Stimulated activated naive CD8-positive, alpha-beta T cell treated with anti-CD3 and anti-CD28 coated beads, Interleukin-15, Interleukin-2, amounts not matched to agents 100 U/mL and 50 U/mL, for 24 hours (primary cell): ENCODE data around the gene HERC5.
A peak's percentile ranks its signal among the peaks of the same experiment; 100 is the strongest.
"Not testable (repeated sequence)": the region's sequence is repeated elsewhere in the genome, so short reads cannot be mapped to it uniquely, and the experiment has no call there.

Source experiments
- ATAC-seq: fragments of 150-1000 bp; cut with Tn5 transposase; one replicate; pipeline ENCODE4 v1.10.0; 2021
- DNase-seq: peaks from one replicate; pipeline ENCODE4 v3.0.0; 2021

Gene HERC5

GRCh38 chr4:88456670-88457306, at the start of gene HERC5:
Gene HERC5 (plus strand): TSS chr4:88457119. CDS start chr4:88457270, 151 bp downstream.
- ATAC-seq = peak; percentile 91
- DNase-seq = peak; percentile 86

- DNase-seq = no peak
- no peak for ATAC-seq
Observed at GRCh38 chr4:88409206-88409605, 47.7 kb upstream of the HERC5 start.

GRCh38 chr4:88409789-88410188, 47.1 kb upstream of the HERC5 start:
- ATAC-seq (no peak), DNase-seq (no peak)

- ATAC-seq = peak; percentile 94
- DNase-seq = peak; percentile 13
Observed at GRCh38 chr4:88411491-88412096, 45.3 kb upstream of the HERC5 start.

GRCh38 chr4:88413801-88414200, 43.1 kb upstream of the HERC5 start:
- DNase-seq (no peak), ATAC-seq (no peak)

GRCh38 chr4:88414755-88415154, 42.2 kb upstream of the HERC5 start:
- ATAC-seq (no peak), DNase-seq (no peak)

GRCh38 chr4:88415982-88416381, 40.9 kb upstream of the HERC5 start:
- no peak for ATAC-seq
- no peak for DNase-seq

GRCh38 chr4:88418411-88418810, 38.5 kb upstream of the HERC5 start:
- no peak for DNase-seq
- ATAC-seq = no peak

GRCh38 chr4:88419874-88420273, 37.0 kb upstream of the HERC5 start:
- DNase-seq (no peak), ATAC-seq (no peak)

- ATAC-seq = no peak
Observed at GRCh38 chr4:88420844-88421243, 36.1 kb upstream of the HERC5 start.

GRCh38 chr4:88422403-88422802, 34.5 kb upstream of the HERC5 start:
- ATAC-seq (no peak), DNase-seq (no peak)

More at GRCh38 chr4:88420844-88421243, 36.1 kb upstream of the HERC5 start:
- DNase-seq = no peak

GRCh38 chr4:88429401-88429800, 27.5 kb upstream of the HERC5 start:
- ATAC-seq = no peak
- DNase-seq = no peak

GRCh38 chr4:88435987-88436693, 20.8 kb upstream of the HERC5 start:
- no peak for ATAC-seq
- DNase-seq = no peak

- not testable (repeated sequence) for ATAC-seq, DNase-seq
Observed at GRCh38 chr4:88437873-88438272, 19.0 kb upstream of the HERC5 start.

GRCh38 chr4:88439161-88439760, 17.7 kb upstream of the HERC5 start:
- ATAC-seq = no peak
- no peak for DNase-seq

GRCh38 chr4:88440146-88440545, 16.8 kb upstream of the HERC5 start:
- DNase-seq (no peak), ATAC-seq (no peak)

GRCh38 chr4:88441696-88442095, 15.2 kb upstream of the HERC5 start:
- ATAC-seq (no peak), DNase-seq (no peak)

- no peak for DNase-seq
Observed at GRCh38 chr4:88442689-88443191, 14.2 kb upstream of the HERC5 start.

GRCh38 chr4:88443486-88443885, 13.4 kb upstream of the HERC5 start:
- ATAC-seq = no peak
- no peak for DNase-seq

More at GRCh38 chr4:88442689-88443191, 14.2 kb upstream of the HERC5 start:
- ATAC-seq = no peak

- DNase-seq (no peak), ATAC-seq (no peak)
Observed at GRCh38 chr4:88445252-88445651, 11.7 kb upstream of the HERC5 start.

GRCh38 chr4:88446124-88446523, 10.8 kb upstream of the HERC5 start:
- no peak for ATAC-seq
- DNase-seq = no peak

- DNase-seq (no peak), ATAC-seq (no peak)
Observed at GRCh38 chr4:88447371-88448095, 9.4 kb upstream of the HERC5 start.
